ENCODE results near the gene DMRT1. TPM values are rescaled to one million over a fixed set of nuclear protein-coding genes. Genes with fewer than 3 reads are reported as not detected.
A peak's percentile ranks its signal among the peaks of the same experiment; 100 is the strongest.

The DMRT1 gene
- total RNA-seq, 1 donor, result not detected

DNA sequence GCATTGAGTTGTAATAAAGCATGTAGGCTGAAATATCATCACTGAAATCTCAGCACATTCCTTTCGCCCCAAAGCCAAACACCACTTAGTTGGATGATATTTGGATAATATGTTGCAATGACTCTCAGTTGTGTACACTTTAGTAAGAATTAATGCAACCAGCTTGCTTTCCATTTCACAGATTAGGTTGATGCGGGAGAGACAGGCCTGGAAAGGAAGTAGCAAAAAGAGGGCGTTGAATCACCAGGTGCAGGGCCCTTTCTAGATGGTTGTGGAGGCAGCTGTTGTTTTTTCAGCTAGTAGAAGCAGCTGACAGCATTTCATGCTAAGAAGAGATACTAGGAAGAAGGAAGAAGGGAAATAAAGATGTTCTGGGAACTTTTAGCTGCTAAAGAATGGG is 165.8 kb downstream of the DMRT1 start:
- TF ChIP-seq, protein P1, sequence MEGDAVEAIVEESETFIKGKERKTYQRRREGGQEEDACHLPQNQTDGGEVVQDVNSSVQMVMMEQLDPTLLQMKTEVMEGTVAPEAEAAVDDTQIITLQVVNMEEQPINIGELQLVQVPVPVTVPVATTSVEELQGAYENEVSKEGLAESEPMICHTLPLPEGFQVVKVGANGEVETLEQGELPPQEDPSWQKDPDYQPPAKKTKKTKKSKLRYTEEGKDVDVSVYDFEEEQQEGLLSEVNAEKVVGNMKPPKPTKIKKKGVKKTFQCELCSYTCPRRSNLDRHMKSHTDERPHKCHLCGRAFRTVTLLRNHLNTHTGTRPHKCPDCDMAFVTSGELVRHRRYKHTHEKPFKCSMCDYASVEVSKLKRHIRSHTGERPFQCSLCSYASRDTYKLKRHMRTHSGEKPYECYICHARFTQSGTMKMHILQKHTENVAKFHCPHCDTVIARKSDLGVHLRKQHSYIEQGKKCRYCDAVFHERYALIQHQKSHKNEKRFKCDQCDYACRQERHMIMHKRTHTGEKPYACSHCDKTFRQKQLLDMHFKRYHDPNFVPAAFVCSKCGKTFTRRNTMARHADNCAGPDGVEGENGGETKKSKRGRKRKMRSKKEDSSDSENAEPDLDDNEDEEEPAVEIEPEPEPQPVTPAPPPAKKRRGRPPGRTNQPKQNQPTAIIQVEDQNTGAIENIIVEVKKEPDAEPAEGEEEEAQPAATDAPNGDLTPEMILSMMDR (IDR thresholded peaks at IDR 0.05; ENCODE audit: insufficient read depth, low read length), result no peak
- H3K4me3 ChIP-seq (ENCODE audit: low read depth, low read length), result no peak overlapping the region
- no peak for DNase-seq (ENCODE audit: low read depth)

DNA sequence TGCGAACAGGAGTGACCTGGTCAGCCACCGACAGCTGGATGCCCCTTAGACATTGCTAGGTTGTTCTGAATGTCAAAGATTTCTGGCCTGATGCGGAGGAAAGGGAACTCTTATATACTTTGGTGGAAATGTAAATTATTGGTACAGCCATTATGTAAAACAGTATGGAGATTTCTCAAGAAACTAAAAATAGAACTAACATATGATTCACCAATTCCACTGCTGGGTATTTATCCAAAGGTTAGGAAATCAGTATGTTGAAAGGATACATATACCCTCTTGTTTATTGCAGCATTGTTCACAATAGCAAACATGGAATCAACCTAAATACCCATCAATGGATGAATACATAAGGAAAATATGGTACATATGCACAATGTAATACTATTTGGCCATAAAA is 166.7 kb downstream of the DMRT1 start:
- H3K4me3 ChIP-seq (ENCODE audit: low read depth, low read length), result no peak overlapping the region
- TF ChIP-seq, protein P1 (IDR thresholded peaks at IDR 0.05; ENCODE audit: insufficient read depth, low read length), result no peak
- peak; percentile 3 for DNase-seq (ENCODE audit: low read depth)

GRCh38 chr9:1009101-1009707 is 167.7 kb downstream of the DMRT1 start:
- no peak overlapping the region for H3K4me3 ChIP-seq (ENCODE audit: low read depth, low read length)
- DNase-seq (ENCODE audit: low read depth), result peak; percentile 75
- TF ChIP-seq, protein P1 (IDR thresholded peaks at IDR 0.05; ENCODE audit: insufficient read depth, low read length), result peak; percentile 94

DNA sequence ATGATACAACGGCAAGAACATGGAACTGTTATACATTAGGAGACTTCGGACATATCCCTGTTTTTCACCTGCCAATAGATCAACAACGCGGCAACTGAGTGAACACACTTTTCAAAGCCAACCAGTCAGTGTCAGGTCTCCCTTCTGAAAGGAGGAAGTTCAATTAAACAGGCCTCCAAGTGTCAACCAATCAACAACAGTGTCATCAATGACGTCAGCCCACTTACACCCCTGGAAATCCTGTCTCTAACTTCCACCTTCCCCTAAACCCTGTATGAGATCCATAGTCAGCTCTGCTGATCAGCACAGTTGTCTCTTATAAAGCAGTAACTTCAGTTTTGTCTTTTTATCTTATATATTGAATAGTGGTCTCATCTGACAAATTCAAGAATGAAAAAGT is 171.5 kb downstream of the DMRT1 start:
- no peak for DNase-seq (ENCODE audit: low read depth)
- TF ChIP-seq, protein P1 (IDR thresholded peaks at IDR 0.05; ENCODE audit: insufficient read depth, low read length), result no peak
- no peak overlapping the region for H3K4me3 ChIP-seq (ENCODE audit: low read depth, low read length)

- no peak overlapping the region for H3K4me3 ChIP-seq (ENCODE audit: low read depth, low read length)
- TF ChIP-seq, protein P1 (IDR thresholded peaks at IDR 0.05; ENCODE audit: insufficient read depth, low read length), result no peak
- DNase-seq (ENCODE audit: low read depth), result no peak
These were observed 172.7 kb downstream of the DMRT1 start for GRCh38 chr9:1014225-1014624.

GRCh38 chr9:1014640-1015039 is 173.1 kb downstream of the DMRT1 start:
- DNase-seq (ENCODE audit: low read depth), result no peak
- TF ChIP-seq, protein P1 (IDR thresholded peaks at IDR 0.05; ENCODE audit: insufficient read depth, low read length), result no peak
- H3K4me3 ChIP-seq (ENCODE audit: low read depth, low read length), result no peak overlapping the region

DNA sequence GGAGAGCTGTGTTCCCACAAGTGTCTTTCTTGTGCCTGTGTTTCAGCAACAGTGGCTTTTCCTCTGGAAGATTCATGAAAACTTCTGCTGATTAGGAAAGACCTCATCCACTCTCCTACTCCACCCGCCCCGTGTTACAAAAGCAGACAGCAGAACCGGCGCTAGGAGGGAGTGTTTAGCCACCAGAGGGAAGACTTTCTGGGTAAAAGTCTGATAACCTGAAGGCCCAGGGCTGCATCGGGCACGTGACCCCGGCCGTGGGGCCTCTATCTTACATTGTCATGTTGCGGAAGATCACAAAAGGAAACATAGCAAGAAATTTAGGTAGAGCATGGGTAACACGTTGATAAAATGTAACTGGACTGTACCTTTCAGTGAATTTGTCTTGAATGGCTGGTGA is 176.6 kb downstream of the DMRT1 start:
- peak; percentile 7 for DNase-seq (ENCODE audit: low read depth)
- no peak overlapping the region for H3K4me3 ChIP-seq (ENCODE audit: low read depth, low read length)
- TF ChIP-seq, protein P1 (IDR thresholded peaks at IDR 0.05; ENCODE audit: insufficient read depth, low read length), result peak; percentile 22
